H7 (cell line): ENCODE measurements around the gene EFHB. TPM values are rescaled to one million over a fixed set of nuclear protein-coding genes. Genes with fewer than 3 reads are reported as not detected.

ENCODE experiments used
- total RNA-seq: library from RNA; depleted of rRNA; stranded (reverse); fragments of >200 nt; shearing (Covaris generic); gene quantifications from 2 replicates; pipeline ENCODE4 v1.2.3, GENCODE V29; 2014; rRNA removed

EFHB gene
- total RNA-seq, 1 experiment from 2014 or later, result 0.17 TPM

Other genes starting within 250 kb of the EFHB start
- gene RAB5A, start 12.9 kb upstream of the EFHB start, total RNA-seq, result 34.4 and 60.0 TPM in 2 replicates
- not detected in 2 replicates for gene PP2D1, start 78.0 kb upstream of the EFHB start, total RNA-seq
- 0.31 and 0.78 TPM in 2 replicates for gene KAT2B, start 106.2 kb upstream of the EFHB start, total RNA-seq